PC-9 (cell line): ENCODE data around the gene CDHR2.
"Not testable (repeated sequence)": the region's sequence is repeated elsewhere in the genome, so short reads cannot be mapped to it uniquely, and the experiment has no call there.

Experiments
- CTCF ChIP-seq: fragments of 200-600 bp; sonication (generic); conservative IDR thresholded peaks from 2 replicates; pipeline ENCODE4 v1.6.1; 2017; ENCODE audit warnings: mixed run types, antibody characterized with exemption, mild to moderate bottlenecking, moderate library complexity
- EZH2 ChIP-seq: fragments of 200-600 bp; sonication (generic); IDR thresholded peaks from 2 replicates; pipeline ENCODE4 v1.8.0; 2017; ENCODE audit warnings: antibody characterized with exemption, low read depth

DNA sequence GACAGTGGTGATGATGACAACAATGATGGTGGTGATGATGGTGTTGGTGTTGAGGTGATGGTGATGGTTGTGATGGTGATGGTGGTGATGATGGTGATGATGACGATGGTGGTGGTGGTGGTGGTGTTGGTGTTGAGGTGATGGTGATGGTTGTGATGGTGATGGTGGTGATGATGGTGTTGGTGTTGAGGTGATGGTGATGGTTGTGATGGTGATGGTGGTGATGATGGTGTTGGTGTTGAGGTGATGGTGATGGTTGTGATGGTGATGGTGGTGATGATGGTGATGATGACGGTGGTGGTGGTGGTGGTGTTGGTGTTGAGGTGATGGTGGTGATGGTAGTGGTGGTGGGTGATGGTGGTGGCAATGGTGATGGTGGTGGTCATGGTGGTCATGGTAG lies 42.5 kb downstream of the CDHR2 start:
- not testable (repeated sequence) for TF ChIP-seq CTCF, EZH2
